Measurements from ENCODE around the gene VIPR2.
"Not testable (repeated sequence)": the region's sequence is repeated elsewhere in the genome, so short reads cannot be mapped to it uniquely, and the experiment has no call there.

- TF ChIP-seq CTCF (conservative IDR thresholded peaks at IDR 0.05); ZFX (IDR thresholded peaks at IDR 0.05): not testable (repeated sequence)
These were observed 138.6 kb downstream of the VIPR2 start for GRCh38 chr7:159006022-159006609.
